A673 (cell line): ENCODE measurements around the gene LRGUK.

Source experiments
- CTCF ChIP-seq: fragments of 300-800, 200-600 bp; sonication (generic); conservative IDR thresholded peaks from 2 replicates; pipeline ENCODE4 v1.5.1; 2017; ENCODE audit warnings: low read depth, mild to moderate bottlenecking, antibody characterized with exemption, low read length, moderate library complexity, mixed read lengths
- EZH2 ChIP-seq: fragments of 200-600 bp; sonication (generic); IDR thresholded peaks from 2 replicates; pipeline ENCODE4 v1.6.1; 2017; ENCODE audit warnings: borderline replicate concordance, low read depth, mild to moderate bottlenecking, mixed read lengths, antibody characterized with exemption, low read length; ENCODE audit not compliant: poor library complexity, severe bottlenecking

GRCh38 chr7:134141868-134142264 lies 14.7 kb downstream of the LRGUK start:
- TF ChIP-seq CTCF = no peak
- no peak for TF ChIP-seq EZH2
